ENCODE data around the gene ANKRD2. TPM values are rescaled to one million over a fixed set of nuclear protein-coding genes. Genes with fewer than 3 reads are reported as not detected.

The ANKRD2 gene
- total RNA-seq, 4 donors from 2014 or later = 0.22 to 1.0 TPM; not detected in 2

DNA sequence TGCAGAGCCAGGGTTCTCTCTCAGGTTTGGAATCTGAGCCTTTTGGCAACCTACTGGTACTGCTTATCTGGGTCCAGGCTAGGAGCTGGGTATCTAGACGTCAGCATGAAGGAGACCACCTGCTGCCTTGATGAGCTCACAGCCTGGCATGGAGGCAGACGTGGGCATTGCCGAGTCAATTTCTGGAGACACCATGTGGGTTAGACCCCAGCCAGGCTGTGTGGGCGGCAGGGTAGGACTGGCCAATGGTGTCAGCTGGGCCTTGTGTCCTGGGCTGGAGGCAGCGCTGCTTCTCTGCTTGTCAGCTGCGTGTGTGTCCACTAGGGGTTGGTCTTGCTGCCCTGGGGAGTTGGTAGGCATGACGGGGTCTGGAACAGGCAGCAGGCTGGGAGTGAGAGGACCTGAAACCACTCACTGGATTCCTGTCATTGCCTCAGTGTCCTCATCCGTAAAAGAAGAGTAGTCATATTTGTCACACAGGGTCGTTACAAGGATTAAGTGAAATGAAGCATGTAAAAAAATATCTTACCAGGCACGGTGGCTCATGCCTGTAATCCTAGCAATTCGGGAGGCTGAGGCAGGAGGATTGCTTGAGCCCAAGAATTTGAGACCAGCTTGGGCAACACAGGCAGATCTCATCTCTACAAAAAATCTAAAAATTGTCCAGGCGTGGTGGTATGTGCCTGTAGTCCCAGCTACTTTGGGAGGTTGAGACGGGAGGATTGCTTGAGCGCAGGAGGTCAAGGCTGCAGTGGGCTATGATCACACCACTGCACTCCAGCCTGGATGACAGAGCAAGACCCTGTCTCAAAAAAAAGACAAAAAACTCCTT, 31.7 kb upstream of the ANKRD2 start:
- peaks cover 3 to 61% (median 33%) of the 10 kb centered on the region in 4 donors for H3K4me1 ChIP-seq
- DNase-seq (ENCODE audit: low spot score in 2 of 2) = no peak
- no peaks in the 10 kb centered on the region for H3K36me3 ChIP-seq
- no peak for TF ChIP-seq EP300 (IDR thresholded peaks at IDR 0.05)
- TF ChIP-seq POLR2A (IDR thresholded peaks at IDR 0.05) = no peak
- TF ChIP-seq, protein P1, sequence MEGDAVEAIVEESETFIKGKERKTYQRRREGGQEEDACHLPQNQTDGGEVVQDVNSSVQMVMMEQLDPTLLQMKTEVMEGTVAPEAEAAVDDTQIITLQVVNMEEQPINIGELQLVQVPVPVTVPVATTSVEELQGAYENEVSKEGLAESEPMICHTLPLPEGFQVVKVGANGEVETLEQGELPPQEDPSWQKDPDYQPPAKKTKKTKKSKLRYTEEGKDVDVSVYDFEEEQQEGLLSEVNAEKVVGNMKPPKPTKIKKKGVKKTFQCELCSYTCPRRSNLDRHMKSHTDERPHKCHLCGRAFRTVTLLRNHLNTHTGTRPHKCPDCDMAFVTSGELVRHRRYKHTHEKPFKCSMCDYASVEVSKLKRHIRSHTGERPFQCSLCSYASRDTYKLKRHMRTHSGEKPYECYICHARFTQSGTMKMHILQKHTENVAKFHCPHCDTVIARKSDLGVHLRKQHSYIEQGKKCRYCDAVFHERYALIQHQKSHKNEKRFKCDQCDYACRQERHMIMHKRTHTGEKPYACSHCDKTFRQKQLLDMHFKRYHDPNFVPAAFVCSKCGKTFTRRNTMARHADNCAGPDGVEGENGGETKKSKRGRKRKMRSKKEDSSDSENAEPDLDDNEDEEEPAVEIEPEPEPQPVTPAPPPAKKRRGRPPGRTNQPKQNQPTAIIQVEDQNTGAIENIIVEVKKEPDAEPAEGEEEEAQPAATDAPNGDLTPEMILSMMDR (IDR thresholded peaks at IDR 0.05) = no peak
- H3K9me3 ChIP-seq = no peaks in the 10 kb centered on the region
- peak overlapping the region in 3 of 4 donors; percentile 20 to 94 (median 82) for H3K27ac ChIP-seq
- WGBS, 2 donors = 75 to 84% methylated on average over 12 to 14 of the region's 14 CpGs
- H3K27me3 ChIP-seq = no peaks in the 10 kb centered on the region
- H3K4me3 ChIP-seq = no peak overlapping the region

DNA sequence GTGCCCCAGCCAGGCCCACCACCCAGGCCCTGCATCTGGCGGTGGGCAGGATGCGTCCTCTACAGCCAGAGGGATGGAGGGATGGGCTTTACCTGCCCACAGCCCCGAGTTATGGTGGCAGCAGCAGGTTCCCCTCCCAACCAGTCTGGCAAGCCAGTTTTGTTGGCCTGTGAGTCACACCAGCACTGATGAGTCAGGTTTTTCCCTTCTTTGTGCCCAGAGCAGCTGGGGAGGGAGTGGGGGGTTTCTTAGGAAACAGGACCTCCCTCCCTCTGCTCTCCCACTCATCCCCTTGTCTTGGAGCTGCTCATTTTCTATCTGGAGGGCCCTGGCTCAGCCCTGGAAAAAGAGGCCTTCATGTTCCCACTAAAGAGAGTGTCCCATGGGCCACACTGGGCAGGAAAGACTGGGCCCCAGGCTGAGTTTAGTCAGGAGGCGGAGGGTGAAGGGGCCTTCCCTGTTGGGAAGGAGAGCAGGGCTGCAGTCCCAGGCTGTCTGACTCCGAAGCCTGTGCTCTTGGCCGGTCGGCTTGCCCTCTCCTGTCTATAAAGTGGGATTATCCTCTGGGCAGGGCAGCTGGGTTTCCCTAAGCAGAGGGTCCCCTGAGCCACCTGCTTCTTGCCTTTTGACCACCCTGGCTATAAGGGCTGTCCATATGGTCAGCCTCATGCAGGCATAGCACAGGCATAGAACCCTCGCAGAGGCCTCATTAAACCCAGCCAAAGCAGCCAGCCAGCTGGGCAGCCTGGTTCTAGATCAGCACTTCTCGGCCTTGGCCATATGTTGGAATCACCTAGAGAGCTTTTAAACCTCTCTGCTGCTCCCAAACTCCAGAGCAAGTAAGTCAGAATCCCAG, 30.2 kb upstream of the ANKRD2 start:
- peak overlapping the region; percentile 32 to 94 (median 62) for H3K27ac ChIP-seq
- H3K9me3 ChIP-seq = no peaks in the 10 kb centered on the region
- DNase-seq (ENCODE audit: low spot score in 2 of 2) = peak; percentile 25 to 69
- no peaks in the 10 kb centered on the region for H3K27me3 ChIP-seq
- TF ChIP-seq POLR2A (IDR thresholded peaks at IDR 0.05) (no peak), EP300 (IDR thresholded peaks at IDR 0.05) (peak in 1 of 2 donors; percentile 71)
- TF ChIP-seq, protein P1 (IDR thresholded peaks at IDR 0.05) = no peak
- H3K36me3 ChIP-seq = no peaks in the 10 kb centered on the region
- no peak overlapping the region for H3K4me3 ChIP-seq
- 58 to 64% methylated on average over 5 to 8 of the region's 9 CpGs for WGBS, 2 donors
- H3K4me1 ChIP-seq = peaks cover 3 to 67% (median 33%) of the 10 kb centered on the region in 4 donors

DNA sequence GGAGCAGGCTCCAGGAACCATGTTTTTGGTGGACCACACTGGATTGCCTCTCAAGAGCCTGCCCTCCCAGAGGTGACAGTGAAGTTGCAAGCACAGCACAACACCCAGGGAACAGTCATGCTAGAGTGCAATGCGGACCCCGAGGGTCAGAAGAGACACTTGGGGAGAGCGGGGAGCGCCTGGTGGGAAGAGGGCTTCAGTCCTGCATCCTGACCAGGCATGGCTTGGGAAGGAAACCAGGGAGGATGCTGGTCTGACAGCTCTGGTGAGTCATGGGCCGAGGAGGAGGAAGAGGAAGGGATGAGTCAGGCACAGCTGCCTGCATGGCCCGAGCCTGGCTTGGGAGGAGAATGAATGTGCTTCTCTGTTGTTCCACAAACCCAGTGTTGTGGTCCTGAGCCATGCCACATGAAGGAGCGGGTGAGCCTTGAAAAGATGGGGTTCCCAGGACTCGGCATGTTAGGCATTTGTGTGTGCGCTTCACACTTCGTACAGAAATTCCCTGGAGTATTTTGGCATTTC, 29.5 kb upstream of the ANKRD2 start:
- H3K4me1 ChIP-seq = peaks cover 3 to 74% (median 33%) of the 10 kb centered on the region in 4 donors
- DNase-seq (ENCODE audit: low spot score in 2 of 2) = peak; percentile 65 to 76
- no peaks in the 10 kb centered on the region for H3K9me3 ChIP-seq
- peak overlapping the region; percentile 32 to 94 (median 62) for H3K27ac ChIP-seq
- WGBS, 2 donors = 25 to 34% methylated on average over 10 of the region's 10 CpGs
- H3K4me3 ChIP-seq = no peak overlapping the region
- H3K27me3 ChIP-seq = no peaks in the 10 kb centered on the region
- no peaks in the 10 kb centered on the region for H3K36me3 ChIP-seq
- TF ChIP-seq EP300 (IDR thresholded peaks at IDR 0.05) = peak in 1 of 2 donors; percentile 73
- TF ChIP-seq, protein P1 (IDR thresholded peaks at IDR 0.05) = no peak

DNA sequence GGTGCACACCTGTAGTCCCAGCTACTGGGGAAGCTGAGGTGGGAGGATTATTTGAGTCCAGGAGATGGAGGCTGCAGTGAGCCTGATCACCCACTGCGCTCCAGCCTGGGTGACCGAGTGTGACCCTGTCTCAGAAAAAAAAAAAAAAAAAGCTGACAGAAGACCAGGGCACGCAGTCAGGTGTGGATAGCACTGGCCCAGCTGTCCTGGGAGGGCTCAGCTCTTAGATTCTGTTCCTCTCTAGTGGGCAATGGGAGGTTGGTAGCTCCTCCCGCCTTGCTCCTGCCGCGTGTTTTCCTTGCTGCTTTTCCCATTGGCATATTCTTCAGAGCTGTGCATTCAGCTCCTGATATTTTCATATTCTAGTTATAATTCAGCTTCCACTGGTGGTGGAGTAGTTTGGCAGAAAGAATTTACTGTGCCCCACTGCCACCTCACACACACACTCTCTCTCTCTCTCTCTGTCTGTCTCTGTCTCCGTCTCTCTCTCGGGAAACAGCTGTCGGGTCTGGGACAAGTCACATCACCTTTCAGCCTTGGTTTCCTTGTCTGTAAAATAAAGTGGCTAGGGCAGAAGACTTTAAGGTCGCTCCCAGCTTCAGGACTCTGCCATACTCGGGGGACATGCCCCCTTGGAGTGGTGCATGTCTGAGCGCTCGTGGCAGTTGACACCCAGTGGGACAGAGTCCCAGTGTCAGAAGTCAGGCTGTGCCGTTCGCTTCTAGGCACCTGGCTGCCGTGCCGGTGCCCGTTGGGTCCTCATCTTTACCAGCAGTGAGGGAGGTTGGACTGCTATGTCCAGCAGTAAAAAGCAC, 25.9 kb upstream of the ANKRD2 start:
- no peaks in the 10 kb centered on the region for H3K9me3 ChIP-seq
- H3K27me3 ChIP-seq = no peaks in the 10 kb centered on the region
- no peak overlapping the region for H3K27ac ChIP-seq
- DNase-seq (ENCODE audit: low spot score in 2 of 2) = no peak
- peaks cover 0 to 67% (median 28%) of the 10 kb centered on the region in 4 donors for H3K4me1 ChIP-seq
- 77 to 78% methylated on average over 18 of the region's 18 CpGs for WGBS, 2 donors
- TF ChIP-seq POLR2A (IDR thresholded peaks at IDR 0.05) (no peak), EP300 (IDR thresholded peaks at IDR 0.05) (no peak)
- TF ChIP-seq, protein P1 (IDR thresholded peaks at IDR 0.05) = no peak
- H3K4me3 ChIP-seq = no peak overlapping the region
- no peaks in the 10 kb centered on the region for H3K36me3 ChIP-seq
